ENCODE results near the gene SLC38A10.

SLC38A10 gene

GRCh38 chr17:81336296-81336929 lies 41.3 kb upstream of the SLC38A10 start:
- Histone ChIP-seq H3K4me3 (ENCODE audit: extremely low read depth, insufficient read depth, low read length, poor library complexity, severe bottlenecking) (no peak overlapping the region), H3K36me3 (ENCODE audit: control insufficient read depth, insufficient read depth, low read length) (no peaks in the 10 kb centered on the region), H3K27ac (ENCODE audit: low read depth, low read length, severe bottlenecking) (no peak overlapping the region), H3K9me3 (ENCODE audit: control insufficient read depth, low read length) (no peaks in the 10 kb centered on the region), H3K4me1 (ENCODE audit: control insufficient read depth, insufficient read depth, low read length, poor library complexity, severe bottlenecking) (peaks cover 30% of the 10 kb centered on the region)
- WGBS, 2 experiments (ENCODE audit: insufficient coverage in 2 of 2) = 97 to 99% methylated on average over 7 of the region's 7 CpGs

GRCh38 chr17:81335773-81336157 lies 40.7 kb upstream of the SLC38A10 start:
- Histone ChIP-seq H3K36me3 (ENCODE audit: control insufficient read depth, insufficient read depth, low read length) (no peaks in the 10 kb centered on the region), H3K4me1 (ENCODE audit: control insufficient read depth, insufficient read depth, low read length, poor library complexity, severe bottlenecking) (peaks cover 25% of the 10 kb centered on the region), H3K27ac (ENCODE audit: low read depth, low read length, severe bottlenecking) (no peak overlapping the region), H3K9me3 (ENCODE audit: control insufficient read depth, low read length) (no peaks in the 10 kb centered on the region), H3K4me3 (ENCODE audit: extremely low read depth, insufficient read depth, low read length, poor library complexity, severe bottlenecking) (no peak overlapping the region)
- WGBS, 2 experiments (ENCODE audit: insufficient coverage in 2 of 2) = 84 to 91% methylated on average over 6 to 9 of the region's 9 CpGs

GRCh38 chr17:81334987-81335772 lies 40.1 kb upstream of the SLC38A10 start:
- WGBS, 2 experiments (ENCODE audit: insufficient coverage in 2 of 2) = 89 to 92% methylated on average over 11 to 12 of the region's 14 CpGs
- no peak overlapping the region for H3K4me3 ChIP-seq (ENCODE audit: extremely low read depth, insufficient read depth, low read length, poor library complexity, severe bottlenecking)
- no peak overlapping the region for H3K27ac ChIP-seq (ENCODE audit: low read depth, low read length, severe bottlenecking)
- no peaks in the 10 kb centered on the region for H3K36me3 ChIP-seq (ENCODE audit: control insufficient read depth, insufficient read depth, low read length)
- peaks cover 24% of the 10 kb centered on the region for H3K4me1 ChIP-seq (ENCODE audit: control insufficient read depth, insufficient read depth, low read length, poor library complexity, severe bottlenecking)
- H3K9me3 ChIP-seq (ENCODE audit: control insufficient read depth, low read length) = no peaks in the 10 kb centered on the region

GRCh38 chr17:81334391-81334901 lies 39.3 kb upstream of the SLC38A10 start:
- Histone ChIP-seq H3K36me3 (ENCODE audit: control insufficient read depth, insufficient read depth, low read length) (no peaks in the 10 kb centered on the region), H3K4me1 (ENCODE audit: control insufficient read depth, insufficient read depth, low read length, poor library complexity, severe bottlenecking) (peaks cover 24% of the 10 kb centered on the region), H3K9me3 (ENCODE audit: control insufficient read depth, low read length) (no peaks in the 10 kb centered on the region), H3K27ac (ENCODE audit: low read depth, low read length, severe bottlenecking) (no peak overlapping the region), H3K4me3 (ENCODE audit: extremely low read depth, insufficient read depth, low read length, poor library complexity, severe bottlenecking) (no peak overlapping the region)
- 84 to 86% methylated on average over 7 to 12 of the region's 12 CpGs for WGBS, 2 experiments (ENCODE audit: insufficient coverage in 2 of 2)

GRCh38 chr17:81333616-81334368 lies 38.7 kb upstream of the SLC38A10 start:
- Histone ChIP-seq H3K4me1 (ENCODE audit: control insufficient read depth, insufficient read depth, low read length, poor library complexity, severe bottlenecking) (peaks cover 23% of the 10 kb centered on the region), H3K4me3 (ENCODE audit: extremely low read depth, insufficient read depth, low read length, poor library complexity, severe bottlenecking) (no peak overlapping the region), H3K36me3 (ENCODE audit: control insufficient read depth, insufficient read depth, low read length) (no peaks in the 10 kb centered on the region), H3K9me3 (ENCODE audit: control insufficient read depth, low read length) (no peaks in the 10 kb centered on the region), H3K27ac (ENCODE audit: low read depth, low read length, severe bottlenecking) (no peak overlapping the region)
- WGBS, 2 experiments (ENCODE audit: insufficient coverage in 2 of 2) = 89% methylated on average over 13 to 21 of the region's 24 CpGs

GRCh38 chr17:81332914-81333528 lies 37.9 kb upstream of the SLC38A10 start:
- no peaks in the 10 kb centered on the region for H3K9me3 ChIP-seq (ENCODE audit: control insufficient read depth, low read length)
- H3K4me3 ChIP-seq (ENCODE audit: extremely low read depth, insufficient read depth, low read length, poor library complexity, severe bottlenecking) = no peak overlapping the region
- WGBS, 2 experiments (ENCODE audit: insufficient coverage in 2 of 2) = 84 to 86% methylated on average over 21 to 23 of the region's 23 CpGs
- H3K27ac ChIP-seq (ENCODE audit: low read depth, low read length, severe bottlenecking) = no peak overlapping the region
- peaks cover 21% of the 10 kb centered on the region for H3K4me1 ChIP-seq (ENCODE audit: control insufficient read depth, insufficient read depth, low read length, poor library complexity, severe bottlenecking)
- no peaks in the 10 kb centered on the region for H3K36me3 ChIP-seq (ENCODE audit: control insufficient read depth, insufficient read depth, low read length)

GRCh38 chr17:81332118-81332834 lies 37.2 kb upstream of the SLC38A10 start:
- Histone ChIP-seq H3K4me3 (ENCODE audit: extremely low read depth, insufficient read depth, low read length, poor library complexity, severe bottlenecking) (no peak overlapping the region), H3K27ac (ENCODE audit: low read depth, low read length, severe bottlenecking) (no peak overlapping the region), H3K36me3 (ENCODE audit: control insufficient read depth, insufficient read depth, low read length) (no peaks in the 10 kb centered on the region), H3K9me3 (ENCODE audit: control insufficient read depth, low read length) (no peaks in the 10 kb centered on the region), H3K4me1 (ENCODE audit: control insufficient read depth, insufficient read depth, low read length, poor library complexity, severe bottlenecking) (peaks cover 21% of the 10 kb centered on the region)
- WGBS, 2 experiments (ENCODE audit: insufficient coverage in 2 of 2) = 89 to 96% methylated on average over 16 to 17 of the region's 18 CpGs

- 76 to 88% methylated on average over 5 to 14 of the region's 17 CpGs for WGBS, 2 experiments (ENCODE audit: insufficient coverage in 2 of 2)
- H3K4me1 ChIP-seq (ENCODE audit: control insufficient read depth, insufficient read depth, low read length, poor library complexity, severe bottlenecking) = peaks cover 21% of the 10 kb centered on the region
- no peak overlapping the region for H3K27ac ChIP-seq (ENCODE audit: low read depth, low read length, severe bottlenecking)
- H3K4me3 ChIP-seq (ENCODE audit: extremely low read depth, insufficient read depth, low read length, poor library complexity, severe bottlenecking) = no peak overlapping the region
- H3K9me3 ChIP-seq (ENCODE audit: control insufficient read depth, low read length) = no peaks in the 10 kb centered on the region
- H3K36me3 ChIP-seq (ENCODE audit: control insufficient read depth, insufficient read depth, low read length) = no peaks in the 10 kb centered on the region
Observed at GRCh38 chr17:81331527-81332043, 36.5 kb upstream of the SLC38A10 start.

- Histone ChIP-seq H3K9me3 (ENCODE audit: control insufficient read depth, low read length) (no peaks in the 10 kb centered on the region), H3K4me1 (ENCODE audit: control insufficient read depth, insufficient read depth, low read length, poor library complexity, severe bottlenecking) (peaks cover 21% of the 10 kb centered on the region), H3K36me3 (ENCODE audit: control insufficient read depth, insufficient read depth, low read length) (no peaks in the 10 kb centered on the region), H3K27ac (ENCODE audit: low read depth, low read length, severe bottlenecking) (no peak overlapping the region), H3K4me3 (ENCODE audit: extremely low read depth, insufficient read depth, low read length, poor library complexity, severe bottlenecking) (no peak overlapping the region)
- 89 to 90% methylated on average over 9 to 10 of the region's 10 CpGs for WGBS, 2 experiments (ENCODE audit: insufficient coverage in 2 of 2)
Observed at GRCh38 chr17:81330884-81331245, 35.8 kb upstream of the SLC38A10 start.

Measured in mesodermal cell (in vitro differentiated cells).